Spleen (tissue), 11 donors: Measurements from ENCODE around the gene PITPNC1. TPM values are rescaled to one million over a fixed set of nuclear protein-coding genes. Genes with fewer than 3 reads are reported as not detected.

ENCODE experiments used
- DNase-seq: peaks from one replicate; pipeline ENCODE4 v3.0.0-alpha.2; 2020
- H3K27ac ChIP-seq, 8 donors: fragments of 200-600 bp; sonication (generic) in 7 of 8; 1 replicate in 4 of 8; 2 replicates in 4 of 8; pipeline versions ENCODE4 v1.5.0 to v1.8.0; 2016 to 2021; ENCODE audit warnings: inconsistent platforms in 4 of 8, mild to moderate bottlenecking in 4 of 8, moderate library complexity in 1 of 8
- H3K27me3 ChIP-seq, 7 donors: fragments of 200-600 bp; sonication (generic) in 6 of 7; replicated peaks in 1 of 7; 1 replicate in 4 of 7; 2 replicates in 3 of 7; pipeline versions ENCODE4 v1.5.0 to v1.8.0; 2016 to 2021; ENCODE audit warnings: inconsistent platforms in 3 of 7, mild to moderate bottlenecking in 1 of 7
- H3K36me3 ChIP-seq, 6 donors: fragments of 200-600 bp; sonication (generic) in 5 of 6; 1 replicate in 4 of 6; 2 replicates in 2 of 6; pipeline versions ENCODE4 v1.5.0 to v1.8.0; 2016 to 2021; ENCODE audit warnings: inconsistent platforms in 2 of 6
- H3K4me1 ChIP-seq, 6 donors: fragments of 200-600 bp; sonication (generic) in 5 of 6; 1 replicate in 3 of 6; 2 replicates in 3 of 6; pipeline versions ENCODE4 v1.5.0 to v1.8.0; 2016 to 2021; ENCODE audit warnings: inconsistent platforms in 3 of 6
- H3K4me3 ChIP-seq, 8 donors: fragments of 200-600 bp; sonication (generic) in 7 of 8; 1 replicate in 4 of 8; 2 replicates in 4 of 8; pipeline versions ENCODE4 v1.5.0 to v1.8.0; 2016 to 2021; ENCODE audit warnings: inconsistent platforms in 4 of 8, mild to moderate bottlenecking in 4 of 8, moderate library complexity in 2 of 8
- H3K9me3 ChIP-seq, 8 donors: fragments of 200-600 bp; sonication (generic) in 7 of 8; 1 replicate in 4 of 8; 2 replicates in 4 of 8; pipeline versions ENCODE4 v1.5.0 to v1.8.0; 2016 to 2021; ENCODE audit warnings: inconsistent platforms in 4 of 8
- CTCF ChIP-seq, 11 experiments: fragments of 200-600 bp in 7 of 11; fragments of 450-650 bp in 4 of 11; sonication (generic) in 4 of 11; IDR thresholded peaks in 8 of 11; conservative IDR thresholded peaks in 3 of 11; 1 replicate in 7 of 11; 2 replicates in 4 of 11; pipeline versions ENCODE4 v1.4.0 to v1.8.0; 2016 to 2021; ENCODE audit warnings: antibody characterized with exemption in 11 of 11, inconsistent platforms in 4 of 11, mild to moderate bottlenecking in 1 of 11
- POLR2A ChIP-seq, 3 donors: fragments of 450-650 bp; IDR thresholded peaks; one replicate each; pipeline ENCODE4 v1.5.1; 2017; ENCODE audit warnings: antibody characterized with exemption in 3 of 3, mild to moderate bottlenecking in 1 of 3
- POLR2AphosphoS5 ChIP-seq, 3 donors: sonication (generic); formaldehyde crosslinking; IDR thresholded peaks; one replicate each; pipeline ENCODE4 v1.5.1; 2017; ENCODE audit warnings: antibody characterized with exemption in 3 of 3
- WGBS, 5 donors: extraction: QIAGEN DNeasy Blood & Tissue Kit in 3 of 5; methylation state at CpG; one replicate each; pipeline versions ENCODE4 v1.1.5 to v1.1.7; 2013 to 2018; 5-methylcytosine and 5-hydroxymethylcytosine counted together
- intact Hi-C: fragments of 100-400 bp; cut with DNase I; formaldehyde crosslinking; loops from one replicate; pipeline ENCODE4 v1.15.0; 2023; ENCODE audit warnings: low total_unique reads
- polyA plus RNA-seq, 3 donors: library from polyadenylated mRNA; stranded (reverse); fragments of 200-250 nt; gene quantifications; one replicate each; pipeline ENCODE4 v1.2.1, GENCODE V29; 2013
- total RNA-seq, 7 donors: library from RNA; depleted of rRNA in 3 of 7; stranded (reverse); fragments of >200 nt in 3 of 7; fragmentation: NEBNext Ultra II Directional in 4 of 7; extraction: Animal tissue kit (Norgen Biotek cat#: 25700) in 4 of 7; gene quantifications; one replicate each; pipeline versions ENCODE4 v1.1.0 to v1.2.1, GENCODE V29; 2016 to 2021
- donor health status: healthy with polysubstance abuse.
- donor health status: DM: no; HTN: no; CAD: no; lungs with moderate emphysema.
- donor health status: DM: no; HTN: no; CAD: no.
- donor health status: Bipolar disorder and iron deficiency.
- donor health status: healthy.
- donor health status: DM: no; HTN: no; CAD: no.
- donor health status: DM: yes; HTN: yes; CAD: no.

Gene PITPNC1
- total and polyA plus RNA-seq, 10 donors: 5.8 to 33.8 (median 18.8) TPM

GRCh38 chr17:67388986-67389385, 11.9 kb downstream of the PITPNC1 start:
- WGBS, 5 donors: 89 to 93% (median 93%) methylated on average over 4 of the region's 4 CpGs
- no peak for DNase-seq
- intact Hi-C loops: no loop called here
- TF ChIP-seq POLR2AphosphoS5 (IDR thresholded peaks at IDR 0.05) (no peak), POLR2A (IDR thresholded peaks at IDR 0.05) (no peak), CTCF (IDR thresholded peaks at IDR 0.05 in 8 of 11, conservative IDR thresholded peaks at IDR 0.05 in 3 of 11) (no peak)
- Histone ChIP-seq H3K9me3 (peaks cover 0 to 5% (median 0%) of the 10 kb centered on the region in 8 donors), H3K4me1 (peaks cover 0 to 81% (median 17%) of the 10 kb centered on the region in 6 donors), H3K4me3 (no peak overlapping the region), H3K27ac (peak overlapping the region in 3 of 8 donors; percentile 74 to 82 (median 74)), H3K27me3 (no peaks in the 10 kb centered on the region), H3K36me3 (no peaks in the 10 kb centered on the region)

GRCh38 chr17:67390006-67390645, 13.0 kb downstream of the PITPNC1 start:
- Histone ChIP-seq H3K4me1 (peaks cover 0 to 79% (median 17%) of the 10 kb centered on the region in 6 donors), H3K9me3 (peaks cover 0 to 2% (median 0%) of the 10 kb centered on the region in 8 donors), H3K4me3 (peak overlapping the region in 1 of 8 donors; percentile 42), H3K36me3 (no peaks in the 10 kb centered on the region), H3K27ac (peak overlapping the region; percentile 4 to 82 (median 68)), H3K27me3 (no peaks in the 10 kb centered on the region)
- 81 to 92% (median 86%) methylated on average over 5 to 6 of the region's 6 CpGs for WGBS, 5 donors
- DNase-seq: no peak
- TF ChIP-seq CTCF (IDR thresholded peaks at IDR 0.05 in 8 of 11, conservative IDR thresholded peaks at IDR 0.05 in 3 of 11) (no peak), POLR2A (IDR thresholded peaks at IDR 0.05) (no peak), POLR2AphosphoS5 (IDR thresholded peaks at IDR 0.05) (no peak)
- intact Hi-C loops: no loop called here

GRCh38 chr17:67390646-67391361, 13.7 kb downstream of the PITPNC1 start:
- Histone ChIP-seq H3K9me3 (no peaks in the 10 kb centered on the region), H3K4me1 (peaks cover 0 to 77% (median 17%) of the 10 kb centered on the region in 6 donors), H3K36me3 (no peaks in the 10 kb centered on the region), H3K27ac (peak overlapping the region; percentile 30 to 82 (median 68)), H3K4me3 (peak overlapping the region in 1 of 8 donors; percentile 42), H3K27me3 (no peaks in the 10 kb centered on the region)
- intact Hi-C loops: no loop called here
- DNase-seq: peak; percentile 80
- TF ChIP-seq POLR2A (IDR thresholded peaks at IDR 0.05) (no peak), CTCF (IDR thresholded peaks at IDR 0.05 in 8 of 11, conservative IDR thresholded peaks at IDR 0.05 in 3 of 11) (no peak), POLR2AphosphoS5 (IDR thresholded peaks at IDR 0.05) (peak in 2 of 3 donors; percentile 25 to 64)
- WGBS, 5 donors: 49 to 58% (median 54%) methylated on average over 9 of the region's 9 CpGs

GRCh38 chr17:67392111-67392510, 15.0 kb downstream of the PITPNC1 start:
- Histone ChIP-seq H3K4me3 (no peak overlapping the region), H3K9me3 (no peaks in the 10 kb centered on the region), H3K27me3 (no peaks in the 10 kb centered on the region), H3K4me1 (peaks cover 0 to 64% (median 15%) of the 10 kb centered on the region in 6 donors), H3K27ac (peak overlapping the region in 4 of 8 donors; percentile 27 to 82 (median 74)), H3K36me3 (no peaks in the 10 kb centered on the region)
- intact Hi-C loops: no loop called here
- 76 to 94% (median 90%) methylated on average over 6 of the region's 6 CpGs for WGBS, 5 donors
- TF ChIP-seq POLR2A (IDR thresholded peaks at IDR 0.05) (no peak), POLR2AphosphoS5 (IDR thresholded peaks at IDR 0.05) (no peak), CTCF (IDR thresholded peaks at IDR 0.05 in 8 of 11, conservative IDR thresholded peaks at IDR 0.05 in 3 of 11) (no peak)
- DNase-seq: no peak
